ENCODE measurements around the gene PAX5. TPM values are rescaled to one million over a fixed set of nuclear protein-coding genes. Genes with fewer than 3 reads are reported as not detected.

PAX5 gene
- polyA plus RNA-seq, 1 of the 3 experiments (the other 2 are of a cell fraction) = 0.05 TPM

GRCh38 chr9:36812556-36812955 is 221.5 kb downstream of the PAX5 start:
- ChIA-PET CTCF (no interaction called here), POLR2A (no interaction called here)
- no peak overlapping the region for H3K4me2 ChIP-seq
- H3K79me2 ChIP-seq (ENCODE audit: insufficient read depth) = no peaks in the 10 kb centered on the region
- no peak for TF ChIP-seq POLR2AphosphoS5 (IDR thresholded peaks at IDR 0.05; ENCODE audit: low read depth, low read length)
- TF ChIP-seq FOXM1 (IDR thresholded peaks at IDR 0.05; ENCODE audit: low read depth) = no peak
- TF ChIP-seq, protein P1, sequence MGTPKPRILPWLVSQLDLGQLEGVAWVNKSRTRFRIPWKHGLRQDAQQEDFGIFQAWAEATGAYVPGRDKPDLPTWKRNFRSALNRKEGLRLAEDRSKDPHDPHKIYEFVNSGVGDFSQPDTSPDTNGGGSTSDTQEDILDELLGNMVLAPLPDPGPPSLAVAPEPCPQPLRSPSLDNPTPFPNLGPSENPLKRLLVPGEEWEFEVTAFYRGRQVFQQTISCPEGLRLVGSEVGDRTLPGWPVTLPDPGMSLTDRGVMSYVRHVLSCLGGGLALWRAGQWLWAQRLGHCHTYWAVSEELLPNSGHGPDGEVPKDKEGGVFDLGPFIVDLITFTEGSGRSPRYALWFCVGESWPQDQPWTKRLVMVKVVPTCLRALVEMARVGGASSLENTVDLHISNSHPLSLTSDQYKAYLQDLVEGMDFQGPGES (IDR thresholded peaks at IDR 0.05; ENCODE audit: low read depth, low read length) = no peak
- TF ChIP-seq REST (IDR thresholded peaks at IDR 0.05; ENCODE audit: low read depth, low read length) = no peak
- no peak for TF ChIP-seq SIN3A (IDR thresholded peaks at IDR 0.05; ENCODE audit: borderline replicate concordance, low read depth, low read length)
- TF ChIP-seq, protein P2, sequence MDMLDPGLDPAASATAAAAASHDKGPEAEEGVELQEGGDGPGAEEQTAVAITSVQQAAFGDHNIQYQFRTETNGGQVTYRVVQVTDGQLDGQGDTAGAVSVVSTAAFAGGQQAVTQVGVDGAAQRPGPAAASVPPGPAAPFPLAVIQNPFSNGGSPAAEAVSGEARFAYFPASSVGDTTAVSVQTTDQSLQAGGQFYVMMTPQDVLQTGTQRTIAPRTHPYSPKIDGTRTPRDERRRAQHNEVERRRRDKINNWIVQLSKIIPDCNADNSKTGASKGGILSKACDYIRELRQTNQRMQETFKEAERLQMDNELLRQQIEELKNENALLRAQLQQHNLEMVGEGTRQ (IDR thresholded peaks at IDR 0.05; ENCODE audit: borderline replicate concordance, low read depth, low read length) = no peak
- TF ChIP-seq JUND (IDR thresholded peaks at IDR 0.05) = no peak
- TF ChIP-seq TEAD4 (IDR thresholded peaks at IDR 0.05; ENCODE audit: borderline replicate concordance, insufficient read depth) = no peak
- TF ChIP-seq MEF2A (IDR thresholded peaks at IDR 0.05; ENCODE audit: borderline replicate concordance, low read depth) = no peak
- no peak for TF ChIP-seq RAD21 (IDR thresholded peaks at IDR 0.05; ENCODE audit: low read length)
- TF ChIP-seq CHD2 (IDR thresholded peaks at IDR 0.05; ENCODE audit: low read length, partially characterized antibody) = no peak
- no peak for TF ChIP-seq EP300 (IDR thresholded peaks at IDR 0.05; ENCODE audit: borderline replicate concordance in 1 of 2, low read depth in 1 of 2, low read length in 1 of 2)
- no peak for TF ChIP-seq GATA2 (CRISPR knock-in tag; IDR thresholded peaks at IDR 0.05)
- no peak for TF ChIP-seq ZBTB33 (IDR thresholded peaks at IDR 0.05; ENCODE audit: borderline replicate concordance, low read depth)
- no peak for TF ChIP-seq RCOR1 (IDR thresholded peaks at IDR 0.05; ENCODE audit: low read length)
- TF ChIP-seq TAF1 (IDR thresholded peaks at IDR 0.05; ENCODE audit: borderline replicate concordance, low read depth, low read length) = no peak
- H3K27me3 ChIP-seq (ENCODE audit: insufficient read depth) = no peaks in the 10 kb centered on the region; the same call in none of the 2 replicates
- H3K9me3 ChIP-seq = no peaks in the 10 kb centered on the region
- DNase-seq = no peak
- H4K20me1 ChIP-seq (ENCODE audit: insufficient read depth) = no peaks in the 10 kb centered on the region
- no peaks in the 10 kb centered on the region for H3K4me1 ChIP-seq (ENCODE audit: control insufficient read depth in 1 of 2, insufficient read depth in 2 of 2, low read depth in 1 of 2, low read length in 1 of 2)
- no peak overlapping the region for H2AFZ ChIP-seq (ENCODE audit: low read depth)
- no peak overlapping the region for H3K9ac ChIP-seq
- H3K9me2 ChIP-seq = no peaks in the 10 kb centered on the region
- H3K4me3 ChIP-seq (ENCODE audit: low read depth in 2 of 2, low read length in 1 of 2) = no peak overlapping the region
- no peaks in the 10 kb centered on the region for H3K36me3 ChIP-seq (replicated peaks in 1 of 2; ENCODE audit: control insufficient read depth in 1 of 2, insufficient read depth in 2 of 2, low read length in 1 of 2)
- no peak overlapping the region for H3K27ac ChIP-seq (ENCODE audit: low read depth in 2 of 2, low read length in 1 of 2)
- H3F3A ChIP-seq (replicated peaks; ENCODE audit: insufficient read depth) = no peaks in the 10 kb centered on the region
